Keratinocyte (primary cell): ENCODE measurements around the gene BICDL1. TPM values are rescaled to one million over a fixed set of nuclear protein-coding genes. Genes with fewer than 3 reads are reported as not detected.

Experiments
- DNase-seq: peaks from one replicate; pipeline ENCODE4 v3.0.0-alpha.2; 2011; ENCODE audit warnings: low read depth, missing footprints, low spot score
- FAIRE-seq: peaks from 2 replicates; lab custom pipeline; 2011; peaks lifted over from hg19 to GRCh38; lab: Jason Lieb, UNC
- H2AFZ ChIP-seq: 2 replicates; pipeline ENCODE4 v1.6.0; 2012; ENCODE audit warnings: low read length, control low read depth, inconsistent platforms; ENCODE audit not compliant: control insufficient read depth
- H3K27ac ChIP-seq: 2 replicates; pipeline ENCODE4 v1.5.1; 2011; ENCODE audit warnings: low read length; ENCODE audit not compliant: control insufficient read depth, insufficient read depth
- H3K27me3 ChIP-seq: 3 replicates; pipeline ENCODE4 v1.6.0; 2011; ENCODE audit warnings: low read length; ENCODE audit not compliant: control insufficient read depth, insufficient read depth; ENCODE audit errors: extremely low read depth
- H3K36me3 ChIP-seq, 2 experiments: 2 replicates in 1 of 2; 3 replicates in 1 of 2; pipeline ENCODE4 v1.5.1; 2011; ENCODE audit warnings: low read length in 2 of 2, mild to moderate bottlenecking in 1 of 2; ENCODE audit not compliant: control insufficient read depth in 2 of 2, insufficient read depth in 2 of 2; ENCODE audit errors: extremely low read depth in 1 of 2
- H3K4me1 ChIP-seq: 3 replicates; pipeline ENCODE4 v1.5.1; 2011; ENCODE audit warnings: low read length; ENCODE audit not compliant: control insufficient read depth, insufficient read depth; ENCODE audit errors: extremely low read depth
- H3K4me2 ChIP-seq: 3 replicates; pipeline ENCODE4 v1.6.0; 2011; ENCODE audit warnings: low read depth, low read length; ENCODE audit not compliant: control insufficient read depth, insufficient read depth; ENCODE audit errors: extremely low read depth
- H3K4me3 ChIP-seq, 3 experiments: fragments of 200-600 bp in 1 of 3; sonication (generic) in 1 of 3; 2 replicates in 2 of 3; 3 replicates in 1 of 3; pipeline ENCODE4 v1.5.1; 2011 to 2016; ENCODE audit warnings: low read length in 3 of 3, mild to moderate bottlenecking in 3 of 3, control low read depth in 2 of 3, inconsistent platforms in 1 of 3, low read depth in 1 of 3, mixed read lengths in 1 of 3, mixed run types in 1 of 3, moderate library complexity in 1 of 3; ENCODE audit not compliant: control insufficient read depth in 2 of 3, insufficient read depth in 2 of 3; ENCODE audit errors: extremely low read depth in 1 of 3
- H3K79me2 ChIP-seq: 2 replicates; pipeline ENCODE4 v1.6.0; 2012; ENCODE audit warnings: low read length; ENCODE audit not compliant: control insufficient read depth, insufficient read depth
- H3K9ac ChIP-seq: 3 replicates; pipeline ENCODE4 v1.6.0; 2011; ENCODE audit warnings: low read length; ENCODE audit not compliant: control insufficient read depth, insufficient read depth; ENCODE audit errors: extremely low read depth
- H3K9me1 ChIP-seq: 3 replicates; pipeline ENCODE4 v1.6.0; 2011; ENCODE audit warnings: low read length; ENCODE audit not compliant: control insufficient read depth, insufficient read depth; ENCODE audit errors: extremely low read depth
- H3K9me3 ChIP-seq: 2 replicates; pipeline ENCODE4 v1.5.1; 2012; ENCODE audit warnings: low read depth, low read length; ENCODE audit not compliant: control insufficient read depth
- H4K20me1 ChIP-seq: 3 replicates; pipeline ENCODE4 v1.6.0; 2011; ENCODE audit warnings: low read length; ENCODE audit not compliant: control insufficient read depth, insufficient read depth; ENCODE audit errors: extremely low read depth
- CTCF ChIP-seq, 3 experiments: IDR thresholded peaks in 1 of 3; conservative IDR thresholded peaks in 1 of 3; optimal IDR thresholded peaks in 1 of 3; 2 replicates in 2 of 3; 3 replicates in 1 of 3; pipeline versions ENCODE3 to v1.5.1; 2011; ENCODE audit warnings: low read length in 3 of 3, mild to moderate bottlenecking in 3 of 3, moderate library complexity in 2 of 3, control low read depth in 1 of 3, inconsistent platforms in 1 of 3; ENCODE audit not compliant: insufficient read depth in 2 of 3; ENCODE audit errors: extremely low read depth in 1 of 3
- EZH2 ChIP-seq: IDR thresholded peaks from one replicate; pipeline ENCODE4 v1.6.1; 2012; ENCODE audit warnings: inconsistent platforms, mild to moderate bottlenecking, low read length, moderate library complexity
- dilution Hi-C: fragments of 300-500 bp; cut with MboI; formaldehyde crosslinking; loops from one replicate; pipeline ENCODE4 v1.7.0; 2020; ENCODE audit warnings: low sequenced_read_pairs; ENCODE audit not compliant: extremely low pct_ligation_motif_present
- polyA plus RNA-seq, 5 experiments: library from polyadenylated mRNA; depleted of rRNA in 3 of 5; stranded (reverse) in 3 of 5; stranded (forward) in 1 of 5; unstranded in 1 of 5; fragments of >200 nt; gene quantifications; 1 replicate in 1 of 5; 2 replicates in 3 of 5; 3 replicates in 1 of 5; pipeline versions ENCODE4 v1.2.1 to v1.2.3, GENCODE V29; 2011 to 2012; ENCODE audit warnings: missing spikeins in 2 of 5, low read depth in 1 of 5, low replicate concordance in 1 of 5
- small RNA-seq, 3 experiments: library from RNA; depleted of rRNA; stranded (forward); fragments of <200 nt; gene quantifications; one replicate each; pipeline ENCODE3, GENCODE V24; 2012; ENCODE audit warnings: low read depth in 3 of 3, low replicate concordance in 1 of 3; ENCODE audit not compliant: insufficient read length in 3 of 3

Gene BICDL1
- polyA plus RNA-seq, 1 donor (not counting 4 experiments of a cell fraction or from before 2014, with no cell fraction given): 6.4 TPM

GRCh38 chr12:120142231-120142877 lies 153.3 kb downstream of the BICDL1 start:
- no peak overlapping the region for H3K9ac ChIP-seq
- DNase-seq (no peak), FAIRE-seq (no peak)
- no peaks in the 10 kb centered on the region for H3K4me1 ChIP-seq
- no peaks in the 10 kb centered on the region for H3K79me2 ChIP-seq
- H3K9me1 ChIP-seq: no peaks in the 10 kb centered on the region
- no peaks in the 10 kb centered on the region for H3K9me3 ChIP-seq
- H4K20me1 ChIP-seq: no peaks in the 10 kb centered on the region
- dilution Hi-C loops: no loop called here
- peak overlapping the region; percentile 8 for H3K27ac ChIP-seq
- H3K4me2 ChIP-seq: no peak overlapping the region
- H2AFZ ChIP-seq: no peak overlapping the region
- H3K4me3 ChIP-seq: no peak overlapping the region
- TF ChIP-seq CTCF (optimal IDR thresholded peaks at IDR 0.05 in 1 of 3, IDR thresholded peaks at IDR 0.05 in 1 of 3, conservative IDR thresholded peaks at IDR 0.05 in 1 of 3; ENCODE audit: extremely low read depth in 1 of 3, insufficient read depth in 2 of 3, low read length in 3 of 3): no peak
- no peak for TF ChIP-seq EZH2
- peaks cover 57 to 59% of the 10 kb centered on the region in 2 experiments for H3K36me3 ChIP-seq
- no peaks in the 10 kb centered on the region for H3K27me3 ChIP-seq

Small RNA genes lying within 50 kb of the gene (small RNA-seq; reads per million reads assigned to genes)
- 0 reads per million in 3 experiments for gene AC004812.1

Other genes starting within 250 kb of the BICDL1 start
- gene CIT, start 111.9 kb upstream of the BICDL1 start, polyA plus RNA-seq: 1.4 to 6.6 TPM (median 6.2 TPM) in 3 replicates
- 51.0 to 68.4 TPM (median 51.6 TPM) in 3 replicates for gene RAB35, start 127.5 kb downstream of the BICDL1 start, polyA plus RNA-seq
- 26.1 to 56.3 TPM (median 34.1 TPM) in 3 replicates for gene GCN1, start 205.5 kb downstream of the BICDL1 start, polyA plus RNA-seq
- gene RPLP0, start 211.9 kb downstream of the BICDL1 start, polyA plus RNA-seq: 3,950 to 5,808 TPM (median 4,618 TPM) in 3 replicates